HG02840 (cell line): Measurements from ENCODE around the gene UQCRQ.
"Not testable (repeated sequence)": the region's sequence is repeated elsewhere in the genome, so short reads cannot be mapped to it uniquely, and the experiment has no call there.

Source experiments
- ATAC-seq: cut with Tn5 transposase; IDR thresholded peaks from one replicate; pipeline ENCODE4 v1.9.1; 2021; ENCODE audit warnings: mild to moderate bottlenecking, moderate library complexity, moderate number of reproducible peaks; ENCODE audit not compliant: unreplicated experiment, low FRiP score

UQCRQ gene

DNA sequence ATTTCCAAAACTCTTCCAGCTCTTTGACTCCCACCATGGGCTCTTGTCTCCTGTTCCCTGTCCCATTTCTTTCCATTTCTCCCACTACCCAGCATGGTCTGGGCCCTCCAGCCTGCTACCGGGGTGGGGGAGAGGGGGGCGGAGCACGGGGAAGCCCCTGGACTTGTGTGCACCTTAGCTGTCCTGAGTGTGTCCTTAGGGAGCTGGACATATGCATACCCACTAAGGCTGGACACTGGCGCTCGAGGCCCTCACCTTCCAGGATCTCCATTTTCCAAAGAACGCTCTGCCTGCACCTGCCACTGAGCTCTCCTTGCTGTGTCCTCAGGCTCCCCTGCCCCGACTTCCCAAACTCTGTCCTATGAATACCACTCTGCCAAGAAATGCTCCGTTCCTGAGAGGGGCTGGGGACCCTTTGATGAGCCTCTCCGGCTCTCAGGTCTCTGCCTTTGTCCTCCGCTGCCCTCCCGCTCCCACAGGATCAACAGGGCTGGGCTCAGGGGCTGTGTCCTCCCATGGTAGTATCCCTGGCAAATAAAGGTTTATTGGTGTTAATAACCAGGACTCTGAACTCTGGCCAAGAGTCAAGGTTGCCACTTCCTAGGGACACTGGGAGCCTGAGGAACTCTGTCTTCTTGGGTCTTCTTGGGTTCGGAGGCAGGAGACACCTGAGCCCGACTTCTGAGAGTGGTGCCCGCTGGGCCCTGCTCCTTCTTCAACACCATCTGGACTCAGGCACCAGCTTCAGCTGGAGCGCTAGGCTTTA, 35.2 kb upstream of the UQCRQ start:
- ATAC-seq: no peak

DNA sequence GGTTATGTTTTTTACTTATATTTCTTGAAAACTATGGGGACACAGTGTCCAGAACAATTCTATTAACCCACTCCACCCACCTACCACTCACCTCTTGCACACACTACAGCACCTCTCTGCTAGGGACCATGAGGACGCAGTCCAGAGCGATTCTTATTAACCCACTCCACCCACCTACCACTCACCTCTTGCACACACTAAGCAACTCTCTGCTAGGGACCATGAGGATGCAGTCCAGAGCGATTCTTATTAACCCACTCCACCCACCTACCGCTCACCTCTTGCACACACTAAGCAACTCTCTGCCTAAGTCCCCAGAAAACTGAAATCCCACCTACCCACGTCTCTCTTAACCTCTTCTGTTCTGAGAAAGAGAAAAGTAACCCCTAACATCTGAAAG, 33.8 kb upstream of the UQCRQ start:
- ATAC-seq: no peak

DNA sequence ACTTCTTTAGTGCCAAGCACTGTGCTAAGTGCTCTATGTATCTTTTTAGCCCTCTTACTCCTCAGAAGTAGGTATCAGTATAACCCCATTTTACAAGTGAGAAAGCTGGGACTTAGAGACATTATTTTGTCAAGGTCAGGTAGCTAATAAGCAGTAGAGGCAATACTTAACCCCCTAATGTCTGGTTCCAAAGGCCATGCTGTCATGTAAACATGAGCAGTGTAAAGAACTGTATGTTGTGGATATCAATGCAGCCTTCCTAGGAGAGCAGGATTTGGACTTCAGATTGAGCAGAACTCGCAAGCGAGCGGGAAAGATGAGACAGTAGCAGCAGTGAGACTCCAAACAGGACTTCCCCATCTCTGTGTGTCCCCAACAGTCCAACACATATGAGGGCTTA, 32.4 kb upstream of the UQCRQ start:
- no peak for ATAC-seq

DNA sequence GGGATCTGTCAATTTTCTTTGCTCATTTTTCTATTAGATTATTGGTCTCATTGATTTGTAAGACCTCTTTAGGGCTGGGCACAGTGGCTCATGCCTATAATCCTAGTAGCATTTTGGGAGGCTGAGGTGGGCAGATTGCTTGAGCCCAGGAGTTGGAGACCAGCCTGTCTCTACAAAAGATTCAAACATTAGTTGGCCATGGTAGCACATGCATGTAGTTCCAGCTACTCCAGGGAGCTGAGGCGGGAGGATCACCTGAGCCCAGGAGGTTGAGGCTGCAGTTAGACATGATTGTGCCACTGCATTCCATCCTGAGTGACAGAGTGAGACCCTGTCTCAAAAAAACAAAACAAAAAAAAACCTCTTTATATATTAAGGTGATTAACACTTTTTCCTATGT, 29.6 kb upstream of the UQCRQ start:
- ATAC-seq: no peak

DNA sequence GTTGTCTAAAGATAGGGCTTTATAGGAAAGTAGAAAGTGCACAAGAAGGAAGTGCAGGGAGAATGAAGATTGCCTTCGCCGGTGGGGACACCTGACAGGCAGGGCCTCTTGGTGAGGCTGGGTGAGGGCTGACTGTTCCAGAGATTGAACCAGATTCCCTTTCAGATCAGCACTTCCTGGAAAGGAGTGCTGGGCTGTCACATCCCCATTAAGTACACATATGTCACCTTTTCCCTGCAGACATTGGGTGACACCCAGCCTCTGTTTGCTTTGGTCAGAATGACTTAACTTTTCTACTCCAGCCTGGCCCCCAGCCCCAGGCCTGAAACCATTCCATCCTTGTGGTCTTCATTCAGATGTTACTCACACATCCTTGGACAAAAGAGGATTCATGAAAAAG, 28.6 kb upstream of the UQCRQ start:
- no peak for ATAC-seq

DNA sequence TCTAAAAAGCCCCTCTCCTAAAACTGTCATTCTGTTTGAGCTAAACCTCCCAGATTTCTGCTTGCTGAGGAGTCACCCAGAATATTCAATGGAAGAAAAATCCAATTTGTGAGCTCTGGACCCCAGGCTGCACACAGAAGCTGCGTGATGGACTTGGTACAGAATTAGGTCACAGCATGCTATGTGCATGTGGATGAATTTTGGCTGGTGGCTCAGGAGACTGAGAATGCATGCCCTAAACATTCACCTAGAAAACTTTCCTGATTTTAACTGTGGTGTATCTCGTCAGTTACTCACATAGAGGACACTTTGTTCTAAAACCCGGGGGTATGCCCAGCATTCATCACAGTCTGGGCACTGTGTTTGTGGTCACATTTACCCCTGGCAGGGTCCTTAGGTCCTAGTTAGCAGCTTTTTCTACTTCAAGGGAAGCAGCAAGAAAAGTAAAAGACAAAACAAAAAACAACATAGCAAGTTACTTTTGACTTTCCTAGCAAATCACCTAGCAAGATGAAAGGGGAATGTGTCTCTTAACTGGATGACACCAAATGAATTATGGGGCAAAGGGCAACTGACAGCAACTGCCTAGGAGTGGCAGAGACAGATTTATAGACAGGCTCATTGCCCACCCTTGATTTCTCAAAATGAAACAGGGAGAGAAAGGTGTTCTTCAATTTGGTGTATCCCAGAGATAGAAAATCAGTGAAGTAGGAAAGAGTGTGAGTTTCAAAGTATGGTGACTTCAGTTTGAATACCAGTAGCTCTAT, 27.7 kb upstream of the UQCRQ start:
- no peak for ATAC-seq

DNA sequence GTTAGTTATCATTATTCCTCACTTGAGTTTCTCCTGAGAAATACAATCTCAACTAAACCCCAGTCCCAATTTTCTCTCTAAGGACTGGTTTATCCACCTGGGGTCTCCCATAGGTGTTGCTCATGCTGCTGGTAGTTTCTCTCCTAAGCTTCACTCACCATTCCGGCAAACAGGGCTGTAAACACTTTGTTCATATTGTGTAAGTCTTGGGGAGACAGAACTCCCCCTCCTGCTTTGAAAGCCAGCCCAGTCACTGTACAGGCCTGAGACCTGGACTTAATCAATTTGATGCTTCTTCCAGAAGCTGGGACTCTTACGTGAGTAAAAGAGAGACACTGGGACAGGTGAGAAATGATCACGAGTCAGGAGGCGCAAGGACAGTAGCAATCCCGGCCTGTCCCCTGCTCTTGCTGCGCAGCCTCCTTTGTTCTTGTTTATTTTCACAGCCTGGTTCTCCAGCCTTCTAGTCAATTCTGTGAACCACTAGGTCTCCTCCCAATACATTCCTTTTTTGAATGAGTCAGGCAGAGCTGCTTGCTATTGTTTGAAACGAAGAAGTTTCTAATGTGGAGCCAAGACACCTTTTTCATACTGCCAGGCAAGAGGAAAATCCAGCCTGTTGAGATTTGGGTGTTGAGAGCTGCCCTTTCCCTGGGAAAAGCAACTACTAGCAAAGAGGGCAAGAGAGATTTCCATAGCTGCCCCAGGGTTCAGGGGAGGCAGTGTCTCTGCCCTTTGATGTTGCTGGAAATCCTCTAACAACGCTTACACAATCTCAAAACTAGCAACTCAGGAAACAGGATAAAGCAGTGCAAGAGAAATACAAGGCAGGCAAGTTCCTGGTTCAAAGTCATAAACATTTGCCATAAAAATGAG, 26.8 kb upstream of the UQCRQ start:
- ATAC-seq: no peak

DNA sequence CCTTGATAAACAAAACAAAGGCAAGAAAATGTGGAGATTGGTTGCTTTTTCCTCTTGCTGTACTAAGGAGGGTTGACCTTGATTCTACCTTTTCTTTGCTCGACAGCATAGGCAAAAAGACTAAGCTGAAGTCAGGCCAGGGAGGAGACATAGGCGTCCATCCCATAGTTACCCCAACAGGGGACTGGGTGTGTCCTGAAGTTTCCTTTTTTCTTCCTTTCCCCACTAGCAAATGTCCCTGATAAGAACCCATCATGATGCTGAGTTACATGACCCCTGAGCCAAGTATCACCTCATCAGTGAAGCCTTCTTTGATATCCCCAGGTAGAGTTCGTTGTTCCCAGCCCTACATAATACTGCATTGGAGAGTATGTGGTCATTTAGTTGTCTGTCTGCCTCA, 26.1 kb upstream of the UQCRQ start:
- no peak for ATAC-seq

DNA sequence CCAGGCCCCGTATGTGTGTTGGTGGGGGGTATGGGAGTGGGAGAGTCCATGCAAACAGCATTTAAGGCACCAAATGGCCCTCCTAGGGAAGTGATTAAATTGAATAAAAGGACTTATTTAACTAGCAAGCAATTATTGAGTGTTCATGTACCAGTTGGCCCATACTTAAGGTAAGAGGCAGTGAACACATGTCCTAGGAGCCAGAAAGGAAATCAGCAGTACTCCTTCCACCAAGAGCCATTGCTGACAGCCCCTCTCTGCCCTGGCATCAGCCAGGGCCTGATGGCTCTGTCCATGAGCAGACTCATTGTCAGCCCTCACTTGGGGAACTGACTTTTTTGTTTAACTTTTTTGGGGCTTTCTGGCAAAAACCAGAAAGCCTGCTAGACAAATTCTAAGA, 25.5 kb upstream of the UQCRQ start:
- no peak for ATAC-seq

DNA sequence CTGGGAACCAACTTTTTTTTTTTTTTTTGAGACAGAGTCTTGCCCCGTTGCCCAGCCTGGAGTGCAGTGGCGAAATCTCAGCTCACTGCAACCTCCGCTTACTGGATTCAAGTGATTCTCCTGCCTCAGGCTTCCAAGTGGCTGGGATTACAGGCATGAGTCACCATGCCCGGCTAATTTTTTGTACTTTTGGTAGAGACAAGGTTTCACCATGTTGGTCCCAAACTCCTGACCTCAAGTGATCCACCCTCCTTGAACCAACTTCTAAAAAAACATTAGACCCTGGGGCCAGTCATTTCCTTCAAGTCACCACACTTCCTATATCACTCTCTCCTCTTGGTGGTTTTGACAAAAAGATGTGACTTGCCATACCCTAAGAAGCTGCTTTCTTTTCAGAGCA, 25.1 kb upstream of the UQCRQ start:
- no peak for ATAC-seq

DNA sequence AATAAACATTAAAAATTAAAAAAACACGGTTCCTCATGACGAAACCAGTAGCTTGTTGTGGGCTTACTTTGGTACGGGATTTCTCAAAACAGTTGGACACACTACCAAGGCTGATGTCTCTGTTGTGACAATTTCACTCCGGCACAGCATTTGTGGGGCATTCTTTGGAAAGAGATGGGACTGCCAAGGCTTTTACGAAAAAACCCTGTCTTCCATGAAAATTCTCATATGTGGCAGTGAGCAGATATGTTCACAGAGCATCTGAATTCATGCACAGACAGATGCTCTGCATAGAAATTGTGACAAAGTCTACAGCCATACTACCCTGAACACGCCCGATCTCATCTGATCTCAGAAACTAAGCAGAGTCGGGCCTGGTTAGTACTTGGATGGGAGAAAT, 18.2 kb upstream of the UQCRQ start:
- ATAC-seq: no peak

DNA sequence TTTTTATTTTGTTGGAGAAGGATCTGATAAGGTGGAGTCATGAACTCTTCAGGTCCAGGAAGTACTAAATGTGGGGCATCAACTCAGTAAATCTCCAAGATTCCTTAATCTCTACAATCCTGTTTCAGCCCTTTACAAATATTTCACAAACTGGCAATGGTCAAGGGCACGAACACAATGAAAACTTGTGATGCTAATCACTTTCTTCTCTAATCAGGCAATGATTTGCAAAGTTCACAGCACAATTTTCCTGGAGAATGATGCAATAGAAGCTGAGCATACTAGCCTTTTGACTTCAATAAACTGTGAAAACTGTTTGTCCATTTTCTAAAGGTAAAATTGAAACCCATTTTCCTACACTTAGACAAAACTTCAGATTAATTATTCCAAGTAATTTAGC, 17.1 kb upstream of the UQCRQ start:
- no peak for ATAC-seq

DNA sequence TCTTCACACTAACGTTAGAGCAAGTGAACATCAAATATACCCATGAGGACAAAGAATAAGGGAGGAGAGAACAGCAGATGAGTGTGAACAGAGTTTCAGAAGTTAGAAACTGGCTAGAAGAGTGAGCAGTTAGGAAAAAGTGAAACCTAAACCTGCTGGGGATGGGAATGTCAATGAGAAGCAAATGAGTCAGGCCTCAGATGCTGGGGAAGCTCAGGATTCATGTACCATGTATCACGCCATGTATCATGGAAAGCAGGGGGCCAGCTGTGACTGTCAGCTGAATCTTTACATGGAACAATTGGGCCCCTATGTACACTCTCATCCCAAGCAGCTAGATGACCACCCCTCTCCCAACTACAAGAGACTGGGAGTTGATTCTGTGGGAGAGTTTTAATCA, 16.4 kb upstream of the UQCRQ start:
- no peak for ATAC-seq

DNA sequence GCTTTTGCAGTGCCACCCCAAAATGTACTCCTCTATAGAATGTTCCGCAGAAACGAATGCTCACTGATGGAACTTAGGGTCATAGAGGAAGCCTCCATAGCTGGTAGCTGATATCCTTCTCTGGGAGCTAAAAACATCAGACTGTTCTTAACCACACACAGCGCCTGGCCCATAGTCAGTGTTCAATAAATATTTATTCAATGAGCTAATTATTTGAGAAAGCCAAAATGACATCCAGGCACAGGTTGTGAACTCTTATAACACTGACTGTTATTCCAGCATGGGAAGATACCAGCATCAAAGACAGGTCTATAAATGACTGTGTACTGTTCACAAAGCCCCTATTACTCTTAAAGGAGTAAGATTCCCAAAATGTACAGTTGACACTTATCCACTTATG, 13.1 kb upstream of the UQCRQ start:
- no peak for ATAC-seq

DNA sequence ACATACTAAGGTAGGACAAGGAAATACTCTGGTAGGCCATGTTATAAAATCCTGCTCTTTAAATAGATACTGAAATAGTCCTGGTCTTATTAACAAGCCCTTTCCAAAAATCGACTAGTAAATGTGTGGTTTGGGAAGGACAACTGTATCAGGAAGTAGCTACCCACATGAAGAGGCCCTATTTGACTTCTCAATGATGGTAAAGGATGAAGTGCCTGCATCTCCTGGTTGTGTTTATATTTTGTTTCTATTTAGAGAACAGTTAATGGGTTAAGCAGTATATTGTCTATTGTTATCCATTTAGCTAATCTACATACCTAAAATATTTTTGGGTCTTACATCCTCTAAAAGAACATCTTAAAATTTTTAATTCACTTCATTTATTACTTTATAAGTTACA, 12.7 kb upstream of the UQCRQ start:
- ATAC-seq: no peak

DNA sequence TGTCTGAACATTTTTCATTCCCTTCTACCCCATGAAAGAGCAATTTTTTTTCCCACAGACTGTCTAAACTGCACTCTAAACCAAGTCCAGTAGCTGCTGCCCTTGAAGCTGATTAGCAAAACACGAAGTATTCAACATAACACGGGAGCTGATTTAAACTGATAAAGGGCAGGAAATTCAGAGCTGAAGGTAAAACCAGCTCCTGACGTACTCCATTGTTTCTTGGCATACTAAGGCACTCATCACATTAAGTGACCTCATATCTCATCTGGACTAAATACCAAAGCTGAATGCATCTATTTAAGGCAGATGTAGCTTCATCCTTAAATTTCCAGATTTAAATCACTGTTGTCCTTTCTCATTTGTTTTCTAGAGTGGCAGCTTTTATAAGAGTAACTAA, 12.1 kb upstream of the UQCRQ start:
- no peak for ATAC-seq

DNA sequence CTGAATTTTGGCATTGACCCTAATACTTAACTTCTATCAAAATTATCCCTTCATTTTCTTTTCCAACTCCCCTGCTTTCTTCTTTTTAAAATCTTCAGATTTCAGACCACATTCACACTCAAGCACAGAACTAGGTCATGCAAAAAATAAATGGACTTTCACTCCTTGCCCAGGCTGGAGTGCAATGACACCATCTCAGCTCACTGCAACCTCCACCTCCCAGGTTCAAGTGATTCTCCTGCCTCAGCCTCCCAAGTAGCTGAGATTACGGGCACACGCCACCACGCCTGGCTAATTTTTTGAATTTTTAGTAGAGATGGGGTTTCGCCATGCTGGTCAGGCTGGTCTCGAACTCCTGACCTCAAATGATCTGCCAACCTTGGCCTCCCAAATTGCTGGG, 11.4 kb upstream of the UQCRQ start:
- not testable (repeated sequence) for ATAC-seq

DNA sequence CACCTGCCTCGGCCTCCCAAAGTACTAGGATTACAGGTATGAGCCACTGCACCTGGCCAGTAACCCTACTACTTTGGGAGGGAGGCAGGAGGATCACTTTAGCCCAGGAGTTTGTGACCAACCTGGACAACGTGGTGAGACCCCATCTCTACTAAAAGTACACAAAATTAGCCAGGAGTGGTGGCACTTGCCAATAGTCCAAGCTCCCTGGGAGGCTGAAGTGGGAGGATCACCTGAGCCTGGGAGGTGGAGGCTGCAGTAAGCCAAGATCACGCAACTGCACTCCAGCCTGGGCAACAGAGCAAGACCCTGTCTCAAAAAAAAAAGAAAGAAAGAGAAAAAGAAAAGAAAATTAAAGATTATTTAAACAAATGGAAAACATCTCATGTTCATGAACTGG, 10.4 kb upstream of the UQCRQ start:
- no peak for ATAC-seq

DNA sequence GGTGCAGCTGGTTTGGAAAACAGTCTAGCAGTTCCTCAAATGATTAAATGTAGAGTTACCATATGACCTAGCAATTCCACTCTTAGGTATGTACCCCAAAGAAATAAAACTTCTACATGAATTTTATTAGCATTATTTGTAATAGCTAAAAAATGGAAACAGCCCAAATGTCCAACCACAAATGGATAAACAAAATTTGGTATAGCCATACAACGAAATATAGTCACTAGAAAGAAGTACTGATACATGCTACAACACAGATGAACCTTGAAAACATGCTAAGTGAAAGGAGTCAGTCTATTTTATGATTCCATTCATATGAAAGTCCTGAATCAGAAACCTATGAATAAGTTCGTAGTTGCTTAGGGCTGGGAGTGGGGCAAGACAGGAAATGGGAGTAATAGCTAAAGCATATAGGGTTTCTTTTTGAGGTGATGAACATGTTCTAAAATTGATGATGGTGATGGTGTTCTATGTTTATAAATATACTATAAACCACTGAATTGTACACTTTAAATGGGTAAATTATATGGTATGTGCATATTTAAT, 6.5 kb upstream of the UQCRQ start:
- ATAC-seq: no peak

DNA sequence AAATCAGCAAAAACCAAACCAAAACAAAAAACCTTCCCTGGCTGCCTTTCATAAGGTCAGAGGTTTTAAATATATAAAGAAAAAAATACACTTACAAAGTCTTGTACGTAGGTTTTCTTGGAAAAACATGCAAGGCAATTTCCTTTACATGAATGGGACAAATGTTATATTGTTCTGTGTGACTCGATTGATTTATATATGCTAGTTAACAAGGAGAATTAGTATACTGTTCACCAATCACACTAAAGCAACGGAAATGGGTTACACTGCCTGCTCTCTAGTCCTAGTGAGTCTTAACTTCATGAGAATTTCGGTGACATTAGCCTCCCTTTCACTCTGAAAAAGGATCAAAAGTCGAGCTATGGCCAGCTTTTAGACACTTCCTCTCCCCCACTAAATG, 5.7 kb upstream of the UQCRQ start:
- ATAC-seq: no peak
